MCF 10A (cell line): ENCODE measurements around the gene ZSWIM4. TPM values are rescaled to one million over a fixed set of nuclear protein-coding genes. Genes with fewer than 3 reads are reported as not detected.
"Not testable (repeated sequence)": the region's sequence is repeated elsewhere in the genome, so short reads cannot be mapped to it uniquely, and the experiment has no call there.

Experiments
- BruUV-seq: library from RNA; stranded (reverse); fragments of 400-500 nt; replicated peaks from 2 replicates; lab custom pipeline; 2021; lab: Mats Ljungman, UMichigan
- CTCF ChIA-PET: fragments of 300-600 bp; sonication (Branson Sonifier 250); formaldehyde crosslinking; extraction: SDS; loops from one replicate; lab custom pipeline; 2021; ENCODE audit warnings: antibody characterized with exemption, inconsistent platforms; lab: Yijun Ruan, JAX
- POLR2A ChIA-PET: fragments of 300-600, 350-650 bp; sonication (Branson Sonifier 250); formaldehyde crosslinking; extraction: SDS; loops from one replicate; lab custom pipeline; 2020; ENCODE audit warnings: antibody characterized with exemption, inconsistent platforms; lab: Yijun Ruan, JAX
- DNase-seq: peaks from one replicate; pipeline ENCODE4 v3.0.0-alpha.2; 2018; ENCODE audit not compliant: unreplicated experiment
- H3K27ac Mint-ChIP-seq: one replicate; pipeline ENCODE4 v1.8.0; 2022; ENCODE audit warnings: mild to moderate bottlenecking, low read depth, mixed read lengths; ENCODE audit not compliant: unreplicated experiment
- H3K27me3 Mint-ChIP-seq: one replicate; pipeline ENCODE4 v1.8.0; 2022; ENCODE audit warnings: mixed read lengths; ENCODE audit not compliant: insufficient read depth, unreplicated experiment
- H3K36me3 Mint-ChIP-seq: one replicate; pipeline ENCODE4 v1.8.0; 2022; ENCODE audit warnings: mild to moderate bottlenecking, moderate library complexity, mixed read lengths; ENCODE audit not compliant: insufficient read depth, unreplicated experiment
- H3K4me1 Mint-ChIP-seq: one replicate; pipeline ENCODE4 v1.8.0; 2022; ENCODE audit warnings: mixed read lengths; ENCODE audit not compliant: insufficient read depth, unreplicated experiment
- H3K4me3 Mint-ChIP-seq: one replicate; pipeline ENCODE4 v1.8.0; 2022; ENCODE audit warnings: mild to moderate bottlenecking, moderate library complexity, mixed read lengths; ENCODE audit not compliant: unreplicated experiment
- H3K9me3 Mint-ChIP-seq: one replicate; pipeline ENCODE4 v1.8.0; 2022; ENCODE audit warnings: mixed read lengths; ENCODE audit not compliant: unreplicated experiment
- CTCF ChIP-seq: fragments of 200-600 bp; IDR thresholded peaks from one replicate; pipeline ENCODE4 v1.8.0; 2022; ENCODE audit warnings: antibody characterized with exemption, mild to moderate bottlenecking; ENCODE audit not compliant: unreplicated experiment
- intact Hi-C: fragments of 100-400 bp; cut with micrococcal nuclease; formaldehyde crosslinking; loops from 2 replicates; pipeline ENCODE4 v1.14.1; 2022
- total RNA-seq: library from RNA; stranded (reverse); gene quantifications from 2 replicates; pipeline ENCODE4 v1.2.3, GENCODE V29; 2022

Gene ZSWIM4
- total RNA-seq, 1 experiment from 2014 or later, result 9.4 TPM

GRCh38 chr19:13784731-13785452 is 10.4 kb upstream of the ZSWIM4 start:
- Mint-ChIP-seq H3K9me3 (no peaks in the 10 kb centered on the region), H3K27me3 (no peaks in the 10 kb centered on the region), H3K36me3 (no peaks in the 10 kb centered on the region), H3K27ac (no peak overlapping the region), H3K4me3 (no peak overlapping the region), H3K4me1 (peaks cover 14% of the 10 kb centered on the region)
- TF ChIP-seq CTCF, result peak; percentile 77
- BruUV-seq, result no TSS peak
- ChIA-PET CTCF (interaction anchor here (0.6 to 8.3 kb wide), 8 partner anchors 10 to 355 kb away, joined by 3 to 107 read pairs (median 4); partner anchors contain the start of gene C19orf53), POLR2A (interaction anchor here (0.7 to 3.4 kb wide), 5 partner anchors 10 to 78 kb away, joined by 3 to 17 read pairs (median 8); partner anchors contain the start of genes C19orf53 and ZSWIM4)
- peak; percentile 78 for DNase-seq
- intact Hi-C loops, result loop anchor here (1.0 kb wide), 1 partner anchor 77 kb away; no protein-coding TSS in a partner anchor

GRCh38 chr19:13788991-13789390 is 6.3 kb upstream of the ZSWIM4 start:
- no peak for TF ChIP-seq CTCF
- Mint-ChIP-seq H3K36me3 (no peaks in the 10 kb centered on the region), H3K27me3 (no peaks in the 10 kb centered on the region), H3K4me1 (peaks cover 12% of the 10 kb centered on the region), H3K27ac (no peak overlapping the region), H3K9me3 (no peaks in the 10 kb centered on the region), H3K4me3 (no peak overlapping the region)
- CTCF ChIA-PET, result interaction anchor here (0.6 to 8.3 kb wide), 4 partner anchors 9 to 559 kb away, joined by 3 to 107 read pairs (median 5); no protein-coding TSS in a partner anchor
- intact Hi-C loops, result no loop called here
- POLR2A ChIA-PET, result interaction anchor here (0.8 to 3.6 kb wide), 6 partner anchors 9 to 73 kb away, joined by 3 to 14 read pairs (median 5); partner anchors contain the start of gene MRI1
- no TSS peak for BruUV-seq
- peak; percentile 49 for DNase-seq

- no peak overlapping the region for H3K27ac Mint-ChIP-seq
- POLR2A ChIA-PET, result no interaction called here
- no peak for DNase-seq
- TF ChIP-seq CTCF, result no peak
- no peaks in the 10 kb centered on the region for H3K36me3 Mint-ChIP-seq
- H3K27me3 Mint-ChIP-seq, result no peaks in the 10 kb centered on the region
- no TSS peak for BruUV-seq
- CTCF ChIA-PET, result no interaction called here
- peaks cover 7% of the 10 kb centered on the region for H3K4me1 Mint-ChIP-seq
- H3K9me3 Mint-ChIP-seq, result no peaks in the 10 kb centered on the region
- intact Hi-C loops, result no loop called here
- no peak overlapping the region for H3K4me3 Mint-ChIP-seq
Observed at GRCh38 chr19:13790354-13790753, 4.9 kb upstream of the ZSWIM4 start.

- H3K36me3 Mint-ChIP-seq, H3K27me3 Mint-ChIP-seq, DNase-seq, H3K27ac Mint-ChIP-seq, intact Hi-C loops, H3K9me3 Mint-ChIP-seq, BruUV-seq: not testable (repeated sequence)
- ChIA-PET CTCF (interaction anchor here (0.6 to 1.7 kb wide), 3 partner anchors 9 to 65 kb away, joined by 3 to 6 read pairs (median 3); no protein-coding TSS in a partner anchor), POLR2A (interaction anchor here (2.9 to 6.6 kb wide), 2 partner anchors 46 to 65 kb away, joined by 18 to 98 read pairs; no protein-coding TSS in a partner anchor)
- Mint-ChIP-seq H3K4me3 (peak overlapping the region; percentile 95), H3K4me1 (peaks cover 22% of the 10 kb centered on the region)
Observed at GRCh38 chr19:13793317-13793716, 1.9 kb upstream of the ZSWIM4 start.
